AG09309 (cell line): Measurements from ENCODE around the gene ALG14.

Source experiments
- DNase-seq: peaks from one replicate; pipeline ENCODE4 v3.0.0-alpha.2; 2010; ENCODE audit warnings: low read depth
- H3K4me3 ChIP-seq: 2 replicates; pipeline ENCODE4 v1.5.1; 2011; ENCODE audit warnings: mild to moderate bottlenecking, low read depth, low read length, moderate library complexity; ENCODE audit not compliant: control insufficient read depth
- CTCF ChIP-seq: IDR thresholded peaks from 2 replicates; pipeline ENCODE4 v1.5.1; 2011; ENCODE audit warnings: mild to moderate bottlenecking, low read depth, low read length, inconsistent platforms; ENCODE audit not compliant: insufficient read depth, control insufficient read depth; ENCODE audit errors: missing control alignments

The ALG14 gene

GRCh38 chr1:95116580-95117206, 43.9 kb upstream of the ALG14 start:
- no peak for DNase-seq
- peak overlapping the region; percentile 41 for H3K4me3 ChIP-seq
- TF ChIP-seq CTCF, result peak; percentile 36

GRCh38 chr1:95115708-95116137, 43.0 kb upstream of the ALG14 start:
- TF ChIP-seq CTCF, result no peak
- H3K4me3 ChIP-seq, result no peak overlapping the region
- no peak for DNase-seq

- no peak for TF ChIP-seq CTCF
- H3K4me3 ChIP-seq, result no peak overlapping the region
- no peak for DNase-seq
Measured at GRCh38 chr1:95113684-95114083, 40.9 kb upstream of the ALG14 start.

DNA sequence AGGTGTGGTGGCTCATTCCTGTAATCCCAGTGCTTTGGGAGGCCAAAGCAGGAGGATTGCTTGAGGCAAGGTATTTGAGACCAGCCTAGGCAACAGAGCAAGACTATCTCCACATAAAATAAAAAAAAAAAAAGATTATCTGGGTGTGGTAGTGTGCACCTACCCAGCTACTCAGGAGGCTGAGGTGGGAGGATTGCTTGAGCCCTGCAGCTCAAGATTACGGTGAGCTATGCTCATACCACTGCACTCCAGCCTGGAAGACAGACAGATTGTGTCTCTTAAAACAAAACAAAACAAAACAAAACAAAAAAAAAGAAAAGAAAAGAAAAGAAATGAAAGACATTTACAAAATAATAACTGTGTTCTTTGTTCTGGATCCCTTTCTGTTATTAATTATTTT, 38.3 kb upstream of the ALG14 start:
- DNase-seq, result no peak
- no peak overlapping the region for H3K4me3 ChIP-seq
- no peak for TF ChIP-seq CTCF

- H3K4me3 ChIP-seq, result no peak overlapping the region
- TF ChIP-seq CTCF, result no peak
- DNase-seq, result no peak
Measured at GRCh38 chr1:95108792-95109191, 36.0 kb upstream of the ALG14 start.

DNA sequence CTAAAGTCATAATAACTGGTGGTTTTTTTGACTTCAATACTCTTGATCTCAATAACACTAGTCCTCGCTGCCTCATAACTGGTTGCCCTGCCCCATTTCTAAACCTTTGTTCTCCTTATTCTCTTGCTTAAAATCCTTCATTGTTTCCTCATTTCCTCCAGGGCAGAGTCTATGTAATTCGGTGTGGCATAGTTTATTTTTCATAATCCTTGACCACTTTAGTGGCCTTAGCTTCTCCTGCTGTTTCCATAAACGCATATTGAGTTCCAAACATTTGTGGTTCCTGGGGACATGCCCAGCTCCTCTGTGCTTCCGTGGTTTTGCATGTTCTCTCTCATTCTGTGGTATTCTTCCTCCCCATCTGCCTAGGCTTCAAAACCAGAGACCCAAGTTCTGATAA, 25.4 kb upstream of the ALG14 start:
- DNase-seq, result peak; percentile 2
- H3K4me3 ChIP-seq, result no peak overlapping the region
- no peak for TF ChIP-seq CTCF
